B cell (primary cell): ENCODE results near the gene SEMA3A. TPM values are rescaled to one million over a fixed set of nuclear protein-coding genes. Genes with fewer than 3 reads are reported as not detected.

Source experiments
- ATAC-seq: fragments of 200-7000 bp; cut with Tn5 transposase; one replicate; pipeline ENCODE4 v1.10.0; 2021; ENCODE audit warnings: low read depth, mild to moderate bottlenecking, moderate number of reproducible peaks, moderate library complexity
- CTCF ChIA-PET: fragments of 350-600 bp; sonication (Branson Sonifier 250); formaldehyde crosslinking; loops from one replicate; lab custom pipeline; 2021; ENCODE audit warnings: antibody characterized with exemption, inconsistent platforms; lab: Charles Lee
- POLR2A ChIA-PET: fragments of 350-600 bp; sonication (Branson Sonifier 250); formaldehyde crosslinking; loops from one replicate; lab custom pipeline; 2021; ENCODE audit warnings: antibody characterized with exemption; lab: Charles Lee
- DNase-seq: peaks from one replicate; pipeline ENCODE4 v3.0.0; 2013
- H2AFZ ChIP-seq: 2 replicates; pipeline ENCODE4 v1.6.1; 2012; ENCODE audit warnings: mild to moderate bottlenecking, low read depth, low read length; ENCODE audit not compliant: insufficient read depth, poor library complexity, severe bottlenecking
- H3K27ac ChIP-seq, 2 donors: 1 replicate in 1 of 2; 2 replicates in 1 of 2; pipeline ENCODE4 v1.5.1; 2012 to 2013; ENCODE audit warnings: low read length in 2 of 2, mild to moderate bottlenecking in 2 of 2, moderate library complexity in 1 of 2
- H3K27me3 ChIP-seq, 4 experiments: fragments of 200-600 bp in 1 of 4; sonication (generic) in 1 of 4; replicated peaks in 1 of 4; 1 replicate in 2 of 4; 2 replicates in 2 of 4; pipeline versions ENCODE4 v1.6.1 to v1.7.0; 2013 to 2016; ENCODE audit warnings: low read length in 3 of 4, mild to moderate bottlenecking in 2 of 4, mixed read lengths in 1 of 4, moderate library complexity in 1 of 4; ENCODE audit not compliant: insufficient read depth in 4 of 4, control insufficient read depth in 3 of 4; ENCODE audit errors: control extremely low read depth in 1 of 4
- H3K36me3 ChIP-seq, 2 experiments: replicated peaks in 1 of 2; 1 replicate in 1 of 2; 2 replicates in 1 of 2; pipeline versions ENCODE4 v1.6.1 to v1.7.1; 2013; ENCODE audit warnings: low read length in 1 of 2; ENCODE audit not compliant: insufficient read depth in 2 of 2, control insufficient read depth in 1 of 2; ENCODE audit errors: control extremely low read depth in 1 of 2, extremely low read depth in 1 of 2
- H3K4me1 ChIP-seq, 2 donors: fragments of 200-600 bp in 1 of 2; sonication (generic) in 1 of 2; 1 replicate in 1 of 2; 2 replicates in 1 of 2; pipeline versions ENCODE4 v1.5.1 to v1.6.1; 2013 to 2017; ENCODE audit warnings: low read length in 2 of 2; ENCODE audit not compliant: control insufficient read depth in 2 of 2, insufficient read depth in 2 of 2
- H3K4me2 ChIP-seq: replicated peaks from 2 replicates; pipeline ENCODE3; 2012; ENCODE audit warnings: mild to moderate bottlenecking, low read depth, low read length; ENCODE audit not compliant: poor library complexity, severe bottlenecking
- H3K4me3 ChIP-seq, 5 experiments: fragments of 200-600 bp in 1 of 5; sonication (generic) in 1 of 5; 1 replicate in 3 of 5; 2 replicates in 2 of 5; pipeline versions ENCODE4 v1.5.1 to v1.7.0; 2011 to 2016; ENCODE audit warnings: low read length in 4 of 5, mild to moderate bottlenecking in 4 of 5, low read depth in 2 of 5, control low read depth in 1 of 5, moderate library complexity in 1 of 5; ENCODE audit not compliant: insufficient read depth in 1 of 5; ENCODE audit errors: control extremely low read depth in 1 of 5, extremely low read depth in 1 of 5
- H3K79me2 ChIP-seq: fragments of 200-600 bp; sonication (generic); one replicate; pipeline ENCODE4 v1.6.0; 2016; ENCODE audit warnings: low read length; ENCODE audit not compliant: control insufficient read depth, insufficient read depth
- H3K9ac ChIP-seq: fragments of 200-600 bp; sonication (generic); 2 replicates; pipeline ENCODE4 v1.6.1; 2017; ENCODE audit warnings: mild to moderate bottlenecking, low read length, moderate library complexity
- H3K9me3 ChIP-seq, 3 donors: one replicate each; pipeline versions ENCODE4 v1.6.1 to v1.7.1; 2013; ENCODE audit warnings: low read length in 2 of 3; ENCODE audit not compliant: control insufficient read depth in 2 of 3, insufficient read depth in 1 of 3; ENCODE audit errors: control extremely low read depth in 1 of 3
- H4K20me1 ChIP-seq: 2 replicates; pipeline ENCODE4 v1.6.0; 2012; ENCODE audit warnings: mild to moderate bottlenecking, low read length; ENCODE audit not compliant: insufficient read depth, control insufficient read depth, poor library complexity, severe bottlenecking
- H3K27ac Mint-ChIP-seq: one replicate; pipeline ENCODE4 v1.8.0; 2021; ENCODE audit warnings: mixed read lengths
- H3K27me3 Mint-ChIP-seq: one replicate; pipeline ENCODE4 v1.8.0; 2021; ENCODE audit warnings: mixed read lengths
- H3K4me1 Mint-ChIP-seq: one replicate; pipeline ENCODE4 v1.8.0; 2021; ENCODE audit warnings: mixed read lengths
- H3K4me3 Mint-ChIP-seq: one replicate; pipeline ENCODE4 v1.8.0; 2021; ENCODE audit warnings: mixed read lengths
- H3K9me3 Mint-ChIP-seq: one replicate; pipeline ENCODE4 v1.8.0; 2022; ENCODE audit warnings: mixed read lengths; ENCODE audit not compliant: insufficient read depth
- CTCF ChIP-seq: fragments of 200-600 bp; IDR thresholded peaks from one replicate; pipeline ENCODE4 v1.8.0; 2022; ENCODE audit warnings: antibody characterized with exemption, mild to moderate bottlenecking
- EZH2 ChIP-seq: IDR thresholded peaks from 2 replicates; pipeline ENCODE4 v1.6.1; 2012; ENCODE audit warnings: borderline replicate concordance, low read depth, mild to moderate bottlenecking, moderate library complexity, low read length; ENCODE audit not compliant: insufficient read depth, poor library complexity, severe bottlenecking
- WGBS: methylation state at CpG from one replicate; pipeline ENCODE4 v1.1.5; 2013; ENCODE audit warnings: missing lambda C conversion rate; ENCODE audit not compliant: insufficient coverage; 5-methylcytosine and 5-hydroxymethylcytosine counted together
- intact Hi-C: fragments of 100-400 bp; cut with micrococcal nuclease; formaldehyde crosslinking; loops from one replicate; pipeline ENCODE4 v1.10.0; 2022
- polyA plus RNA-seq: library from polyadenylated mRNA; depleted of rRNA; stranded (reverse); fragments of >200 nt; gene quantifications from 2 replicates; pipeline ENCODE4 v1.2.3, GENCODE V29; 2012
- total RNA-seq, 2 donors: library from RNA; stranded (reverse); fragments of 120-200 nt in 1 of 2; gene quantifications; 1 replicate in 1 of 2; 2 replicates in 1 of 2; pipeline versions ENCODE4 v1.2.3 to v1.2.4, GENCODE V29; 2013 to 2022

SEMA3A gene
- total and polyA plus RNA-seq, 2 donors (not counting 1 experiment from before 2014, with no cell fraction given): not detected

- 100% methylated on average over 1 of the region's 1 CpG for WGBS
These were observed 49.7 kb downstream of the SEMA3A start for GRCh38 chr7:84144935-84145334.

GRCh38 chr7:84144480-84144879, 50.1 kb downstream of the SEMA3A start:
- no peak overlapping the region for H3K27ac ChIP-seq
- CTCF ChIA-PET: no interaction called here
- H3K27ac Mint-ChIP-seq: no peak overlapping the region
- DNase-seq (no peak), ATAC-seq (no peak)
- no peak overlapping the region for H3K4me3 ChIP-seq
- POLR2A ChIA-PET: no interaction called here
- no peak overlapping the region for H3K9ac ChIP-seq
- H3K27me3 ChIP-seq: no peaks in the 10 kb centered on the region
- H3K79me2 ChIP-seq: no peaks in the 10 kb centered on the region
- no peaks in the 10 kb centered on the region for H4K20me1 ChIP-seq
- H2AFZ ChIP-seq: no peak overlapping the region
- no peaks in the 10 kb centered on the region for H3K36me3 ChIP-seq
- intact Hi-C loops: no loop called here
- no peaks in the 10 kb centered on the region for H3K4me1 Mint-ChIP-seq
- TF ChIP-seq CTCF: no peak
- TF ChIP-seq EZH2: no peak
- H3K9me3 Mint-ChIP-seq: no peaks in the 10 kb centered on the region
- H3K4me2 ChIP-seq: no peak overlapping the region
- no peaks in the 10 kb centered on the region for H3K4me1 ChIP-seq
- H3K9me3 ChIP-seq: no peaks in the 10 kb centered on the region
- H3K4me3 Mint-ChIP-seq: no peak overlapping the region
- no peaks in the 10 kb centered on the region for H3K27me3 Mint-ChIP-seq
- WGBS: no CpG with 5 or more reads among the region's 3 CpGs

More at GRCh38 chr7:84144935-84145334, 49.7 kb downstream of the SEMA3A start:
- TF ChIP-seq CTCF: no peak
- TF ChIP-seq EZH2: no peak
- Histone ChIP-seq H4K20me1 (no peaks in the 10 kb centered on the region), H3K27ac (no peak overlapping the region), H3K27me3 (no peaks in the 10 kb centered on the region), H3K4me2 (no peak overlapping the region), H3K9me3 (no peaks in the 10 kb centered on the region), H3K4me3 (no peak overlapping the region), H2AFZ (no peak overlapping the region), H3K4me1 (no peaks in the 10 kb centered on the region), H3K9ac (no peak overlapping the region), H3K36me3 (no peaks in the 10 kb centered on the region), H3K79me2 (no peaks in the 10 kb centered on the region)
- ChIA-PET CTCF (no interaction called here), POLR2A (no interaction called here)
- ATAC-seq (no peak), DNase-seq (no peak)
- Mint-ChIP-seq H3K4me1 (no peaks in the 10 kb centered on the region), H3K27ac (no peak overlapping the region), H3K27me3 (no peaks in the 10 kb centered on the region), H3K4me3 (no peak overlapping the region), H3K9me3 (no peaks in the 10 kb centered on the region)
- intact Hi-C loops: no loop called here
